Activated B cell treated with CpG ODN at 0.5 μM for 24 hours (primary cell): ENCODE results near the gene FAM50B. TPM values are rescaled to one million over a fixed set of nuclear protein-coding genes. Genes with fewer than 3 reads are reported as not detected.

ENCODE experiments used
- ATAC-seq: fragments of 200-7000 bp; cut with Tn5 transposase; one replicate; pipeline ENCODE4 v1.10.0; 2021; ENCODE audit warnings: low read depth, mild to moderate bottlenecking, moderate library complexity
- CTCF ChIA-PET: fragments of 350-600 bp; sonication (Branson Sonifier 250); formaldehyde crosslinking; loops from one replicate; lab custom pipeline; 2021; ENCODE audit warnings: antibody characterized with exemption; lab: Charles Lee
- POLR2A ChIA-PET: fragments of 350-600 bp; sonication (Branson Sonifier 250); formaldehyde crosslinking; loops from one replicate; lab custom pipeline; 2021; ENCODE audit warnings: antibody characterized with exemption; lab: Charles Lee
- DNase-seq: peaks from one replicate; pipeline ENCODE4 v3.0.0; 2022
- H3K27ac Mint-ChIP-seq: one replicate; pipeline ENCODE4 v1.8.0; 2020; ENCODE audit warnings: mixed read lengths
- H3K27me3 Mint-ChIP-seq: one replicate; pipeline ENCODE4 v1.8.0; 2021; ENCODE audit warnings: mixed read lengths
- H3K36me3 Mint-ChIP-seq: one replicate; pipeline ENCODE4 v1.8.0; 2021; ENCODE audit warnings: low read depth, mixed read lengths
- H3K4me1 Mint-ChIP-seq: one replicate; pipeline ENCODE4 v1.8.0; 2021; ENCODE audit warnings: mixed read lengths
- H3K4me3 Mint-ChIP-seq: one replicate; pipeline ENCODE4 v1.8.0; 2020; ENCODE audit warnings: mild to moderate bottlenecking, mixed read lengths
- H3K9me3 Mint-ChIP-seq: one replicate; pipeline ENCODE4 v1.8.0; 2020; ENCODE audit warnings: mixed read lengths
- CTCF ChIP-seq: fragments of 200-600 bp; IDR thresholded peaks from one replicate; pipeline ENCODE4 v1.8.0; 2022; ENCODE audit warnings: antibody characterized with exemption, mild to moderate bottlenecking
- intact Hi-C: fragments of 100-400 bp; cut with micrococcal nuclease; formaldehyde crosslinking; loops from one replicate; pipeline ENCODE4 v1.15.1; 2024
- total RNA-seq: library from RNA; stranded (reverse); gene quantifications from 2 replicates; pipeline ENCODE4 v1.2.3, GENCODE V29; 2022

Gene FAM50B
- total RNA-seq, 1 donor from 2014 or later = 8.1 TPM

- Mint-ChIP-seq H3K27me3 (peaks cover 2% of the 10 kb centered on the region), H3K9me3 (no peaks in the 10 kb centered on the region), H3K4me1 (no peaks in the 10 kb centered on the region), H3K36me3 (no peaks in the 10 kb centered on the region), H3K27ac (no peak overlapping the region), H3K4me3 (no peak overlapping the region)
- intact Hi-C loops = no loop called here
- DNase-seq = no peak
- TF ChIP-seq CTCF = no peak
- ChIA-PET CTCF (no interaction called here), POLR2A (no interaction called here)
- no peak for ATAC-seq
Observed at GRCh38 chr6:3890047-3890446, 40.9 kb downstream of the FAM50B start.

- ChIA-PET CTCF (no interaction called here), POLR2A (no interaction called here)
- Mint-ChIP-seq H3K27ac (no peak overlapping the region), H3K36me3 (no peaks in the 10 kb centered on the region), H3K4me3 (no peak overlapping the region), H3K9me3 (no peaks in the 10 kb centered on the region), H3K27me3 (peaks cover 2% of the 10 kb centered on the region), H3K4me1 (no peaks in the 10 kb centered on the region)
- TF ChIP-seq CTCF = no peak
- ATAC-seq = no peak
- DNase-seq = no peak
- intact Hi-C loops = no loop called here
Observed at GRCh38 chr6:3891883-3892282, 42.7 kb downstream of the FAM50B start.

- no peak overlapping the region for H3K4me3 Mint-ChIP-seq
- ChIA-PET POLR2A (no interaction called here), CTCF (no interaction called here)
- H3K4me1 Mint-ChIP-seq = no peaks in the 10 kb centered on the region
- no peaks in the 10 kb centered on the region for H3K36me3 Mint-ChIP-seq
- no peak for ATAC-seq
- H3K27me3 Mint-ChIP-seq = peaks cover 4% of the 10 kb centered on the region
- H3K9me3 Mint-ChIP-seq = no peaks in the 10 kb centered on the region
- no peak overlapping the region for H3K27ac Mint-ChIP-seq
- DNase-seq = no peak
- intact Hi-C loops = no loop called here
- no peak for TF ChIP-seq CTCF
Observed at GRCh38 chr6:3892603-3893002, 43.4 kb downstream of the FAM50B start.

GRCh38 chr6:3893487-3893886 is 44.3 kb downstream of the FAM50B start:
- no peak overlapping the region for H3K4me3 Mint-ChIP-seq
- no peak overlapping the region for H3K27ac Mint-ChIP-seq
- no peaks in the 10 kb centered on the region for H3K9me3 Mint-ChIP-seq
- ATAC-seq (no peak), DNase-seq (no peak)
- ChIA-PET CTCF (no interaction called here), POLR2A (no interaction called here)
- no peak for TF ChIP-seq CTCF
- peaks cover 9% of the 10 kb centered on the region for H3K27me3 Mint-ChIP-seq
- no peaks in the 10 kb centered on the region for H3K4me1 Mint-ChIP-seq
- intact Hi-C loops = no loop called here
- H3K36me3 Mint-ChIP-seq = no peaks in the 10 kb centered on the region

- ATAC-seq (no peak), DNase-seq (no peak)
- Mint-ChIP-seq H3K27me3 (peaks cover 9% of the 10 kb centered on the region), H3K4me1 (no peaks in the 10 kb centered on the region), H3K36me3 (no peaks in the 10 kb centered on the region), H3K27ac (no peak overlapping the region), H3K9me3 (no peaks in the 10 kb centered on the region), H3K4me3 (no peak overlapping the region)
- intact Hi-C loops = no loop called here
- CTCF ChIA-PET = no interaction called here
- POLR2A ChIA-PET = no interaction called here
- no peak for TF ChIP-seq CTCF
Observed at GRCh38 chr6:3893917-3894316, 44.7 kb downstream of the FAM50B start.
